GM18870 (cell line): ENCODE results near the gene ETV1.

Experiments
- ATAC-seq: cut with Tn5 transposase; IDR thresholded peaks from one replicate; pipeline ENCODE4 v1.9.1; 2021; ENCODE audit warnings: moderate library complexity; ENCODE audit not compliant: unreplicated experiment

Gene ETV1

GRCh38 chr7:13989126-13989948, at the start of gene ETV1:
Gene ETV1, minus strand, starts transcription at chr7:13989666. Its CDS starts 614 bp downstream, at chr7:13989052.
- no peak for ATAC-seq

GRCh38 chr7:14024406-14024805, 34.9 kb upstream of the ETV1 start:
- ATAC-seq = no peak

- ATAC-seq = no peak
Measured at GRCh38 chr7:14023838-14024237, 34.4 kb upstream of the ETV1 start.

- no peak for ATAC-seq
Measured at GRCh38 chr7:14023342-14023741, 33.9 kb upstream of the ETV1 start.

- no peak for ATAC-seq
Measured at GRCh38 chr7:14021069-14021468, 31.6 kb upstream of the ETV1 start.

- ATAC-seq = no peak
Measured at GRCh38 chr7:14020339-14020900, 31.0 kb upstream of the ETV1 start.

GRCh38 chr7:14018751-14019150, 29.3 kb upstream of the ETV1 start:
- ATAC-seq = no peak

- no peak for ATAC-seq
Measured at GRCh38 chr7:14016950-14017349, 27.5 kb upstream of the ETV1 start.

GRCh38 chr7:14013898-14014297, 24.4 kb upstream of the ETV1 start:
- ATAC-seq = no peak

- ATAC-seq = no peak
Measured at GRCh38 chr7:14009453-14010418, 20.3 kb upstream of the ETV1 start.

GRCh38 chr7:14001139-14001538, 11.7 kb upstream of the ETV1 start:
- ATAC-seq = no peak

- no peak for ATAC-seq
Measured at GRCh38 chr7:14000247-14000646, 10.8 kb upstream of the ETV1 start.

- ATAC-seq = no peak
Measured at GRCh38 chr7:13998866-13999265, 9.4 kb upstream of the ETV1 start.

GRCh38 chr7:13992596-13992964, 3.1 kb upstream of the ETV1 start:
- no peak for ATAC-seq

GRCh38 chr7:13991791-13992595, 2.5 kb upstream of the ETV1 start:
- no peak for ATAC-seq

- ATAC-seq = peak; percentile 80
Measured at GRCh38 chr7:13990984-13991790, 1.7 kb upstream of the ETV1 start.

- ATAC-seq = peak; percentile 59
Measured at GRCh38 chr7:13990319-13990983, 985 bp upstream of the ETV1 start.

GRCh38 chr7:13989949-13990305, 461 bp upstream of the ETV1 start:
- ATAC-seq = no peak

GRCh38 chr7:13988731-13989125, 738 bp downstream of the ETV1 start:
- ATAC-seq = no peak
